MM.1S (cell line): Measurements from ENCODE around the gene PPP1R37.

Experiments used
- DNase-seq: peaks from one replicate; pipeline ENCODE4 v3.0.0-alpha.2; 2015
- H2AFZ ChIP-seq: fragments of 300-600 bp; sonication (generic); 2 replicates; pipeline ENCODE4 v1.6.0; 2016; ENCODE audit warnings: antibody characterized with exemption, low read length
- H3F3A ChIP-seq: fragments of 300-600 bp; sonication (generic); 2 replicates; pipeline ENCODE4 v1.6.1; 2016; ENCODE audit warnings: mild to moderate bottlenecking, antibody characterized with exemption, low read length, moderate library complexity, mixed read lengths; ENCODE audit not compliant: insufficient read depth
- H3K27ac ChIP-seq: fragments of 300-600 bp; sonication (generic); 2 replicates; pipeline ENCODE4 v1.5.1; 2016; ENCODE audit warnings: mild to moderate bottlenecking, low read length
- H3K27me3 ChIP-seq: fragments of 300-600 bp; sonication (generic); replicated peaks from 2 replicates; pipeline ENCODE4 v1.6.0; 2016; ENCODE audit warnings: low read length; ENCODE audit not compliant: insufficient read depth
- H3K36me3 ChIP-seq: fragments of 300-600 bp; sonication (generic); replicated peaks from 2 replicates; pipeline ENCODE4 v1.6.1; 2016; ENCODE audit warnings: mild to moderate bottlenecking, low read length, mixed read lengths; ENCODE audit not compliant: insufficient read depth
- H3K4me1 ChIP-seq: fragments of 300-600 bp; sonication (generic); 2 replicates; pipeline ENCODE4 v1.6.1; 2016; ENCODE audit warnings: low read length, mixed read lengths
- H3K4me2 ChIP-seq: fragments of 300-600 bp; sonication (generic); 2 replicates; pipeline ENCODE4 v1.6.0; 2016; ENCODE audit warnings: low read depth, low read length
- H3K4me3 ChIP-seq: fragments of 300-600 bp; sonication (generic); 2 replicates; pipeline ENCODE4 v1.5.1; 2016; ENCODE audit warnings: low read length, mixed read lengths
- H3K79me2 ChIP-seq: fragments of 300-600 bp; sonication (generic); 2 replicates; pipeline ENCODE4 v1.6.1; 2016; ENCODE audit warnings: mixed run types, low read length, mixed read lengths
- H3K9ac ChIP-seq: fragments of 300-600 bp; sonication (generic); 2 replicates; pipeline ENCODE4 v1.6.1; 2016; ENCODE audit warnings: low read length, mixed read lengths
- H3K9me2 ChIP-seq: fragments of 300-600 bp; sonication (generic); replicated peaks from 2 replicates; pipeline ENCODE4 v1.6.1; 2016; ENCODE audit warnings: mild to moderate bottlenecking, low read length, mixed read lengths; ENCODE audit not compliant: insufficient read depth
- H3K9me3 ChIP-seq: fragments of 300-600 bp; sonication (generic); replicated peaks from 2 replicates; pipeline ENCODE4 v1.6.1; 2016; ENCODE audit warnings: mild to moderate bottlenecking, low read length, mixed read lengths; ENCODE audit not compliant: insufficient read depth
- H4K20me1 ChIP-seq: fragments of 300-600 bp; sonication (generic); 2 replicates; pipeline ENCODE4 v1.6.1; 2016; ENCODE audit warnings: mild to moderate bottlenecking, low read length, moderate library complexity, mixed read lengths; ENCODE audit not compliant: insufficient read depth
- EZH2 ChIP-seq: fragments of 300-600 bp; sonication (generic); optimal IDR thresholded peaks from 2 replicates; pipeline ENCODE3; 2017; ENCODE audit warnings: low read depth, mild to moderate bottlenecking, antibody characterized with exemption, low read length, mixed read lengths
- EZH2phosphoT487 ChIP-seq: fragments of 300-600 bp; sonication (generic); IDR thresholded peaks from 2 replicates; pipeline ENCODE4 v1.6.1; 2018; ENCODE audit warnings: antibody characterized with exemption, low read length
- TF ChIP-seq, protein P1 (sequence below): fragments of 300-600 bp; sonication (generic); IDR thresholded peaks from 2 replicates; pipeline ENCODE4 v1.5.1; 2016; ENCODE audit warnings: antibody characterized with exemption, low read length, mixed read lengths

The PPP1R37 gene

DNA sequence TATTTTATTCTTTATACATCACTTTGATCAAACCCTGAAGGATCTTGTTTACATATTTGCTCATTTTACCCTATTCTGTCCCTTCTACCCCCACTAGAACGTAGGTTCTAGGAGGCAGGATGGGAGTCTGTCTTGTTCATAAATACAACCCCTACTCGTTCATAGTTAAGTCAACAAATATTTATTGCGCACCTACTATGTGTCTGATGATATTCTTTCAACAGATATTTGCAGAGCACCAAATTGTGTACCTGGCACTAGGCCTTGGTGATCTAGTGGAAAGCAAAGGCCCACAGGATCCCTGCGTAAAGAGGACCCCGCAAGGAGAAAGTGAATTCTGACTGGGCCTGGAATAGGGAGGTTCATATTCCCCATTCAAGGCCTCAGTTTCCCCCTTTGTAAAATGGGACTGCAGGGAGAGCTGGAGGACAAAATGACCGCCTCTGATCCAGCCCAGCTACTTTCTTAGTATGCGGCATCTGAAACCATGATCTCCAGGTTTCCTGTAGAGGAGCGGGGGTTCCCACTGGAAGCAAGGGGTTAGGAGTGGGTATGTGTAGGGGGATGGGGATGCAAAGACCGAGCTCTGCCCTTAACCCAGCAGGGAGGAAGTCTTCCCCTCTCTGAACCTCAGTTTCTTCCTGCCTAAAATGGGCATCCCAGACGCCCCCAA is 14.5 kb upstream of the PPP1R37 start:
- no peaks in the 10 kb centered on the region for H3K27me3 ChIP-seq
- H3K79me2 ChIP-seq, result peaks cover 70% of the 10 kb centered on the region
- no peak for TF ChIP-seq EZH2phosphoT487
- TF ChIP-seq, protein P1, sequence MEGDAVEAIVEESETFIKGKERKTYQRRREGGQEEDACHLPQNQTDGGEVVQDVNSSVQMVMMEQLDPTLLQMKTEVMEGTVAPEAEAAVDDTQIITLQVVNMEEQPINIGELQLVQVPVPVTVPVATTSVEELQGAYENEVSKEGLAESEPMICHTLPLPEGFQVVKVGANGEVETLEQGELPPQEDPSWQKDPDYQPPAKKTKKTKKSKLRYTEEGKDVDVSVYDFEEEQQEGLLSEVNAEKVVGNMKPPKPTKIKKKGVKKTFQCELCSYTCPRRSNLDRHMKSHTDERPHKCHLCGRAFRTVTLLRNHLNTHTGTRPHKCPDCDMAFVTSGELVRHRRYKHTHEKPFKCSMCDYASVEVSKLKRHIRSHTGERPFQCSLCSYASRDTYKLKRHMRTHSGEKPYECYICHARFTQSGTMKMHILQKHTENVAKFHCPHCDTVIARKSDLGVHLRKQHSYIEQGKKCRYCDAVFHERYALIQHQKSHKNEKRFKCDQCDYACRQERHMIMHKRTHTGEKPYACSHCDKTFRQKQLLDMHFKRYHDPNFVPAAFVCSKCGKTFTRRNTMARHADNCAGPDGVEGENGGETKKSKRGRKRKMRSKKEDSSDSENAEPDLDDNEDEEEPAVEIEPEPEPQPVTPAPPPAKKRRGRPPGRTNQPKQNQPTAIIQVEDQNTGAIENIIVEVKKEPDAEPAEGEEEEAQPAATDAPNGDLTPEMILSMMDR, result no peak
- no peak for TF ChIP-seq EZH2
- DNase-seq, result no peak
- H3K9me3 ChIP-seq, result no peaks in the 10 kb centered on the region
- H3K36me3 ChIP-seq, result peaks cover 5% of the 10 kb centered on the region; the same call in 1 of the 2 replicates
- no peaks in the 10 kb centered on the region for H3K9me2 ChIP-seq
- H3K27ac ChIP-seq, result peak overlapping the region; percentile 26; the same call in 1 of the 2 replicates
- peaks cover 18% of the 10 kb centered on the region for H3K4me1 ChIP-seq
- peak overlapping the region; percentile 95 for H3K4me3 ChIP-seq
- H2AFZ ChIP-seq, result peak overlapping the region; percentile 43
- peak overlapping the region; percentile 93 for H3K9ac ChIP-seq
- H4K20me1 ChIP-seq, result no peaks in the 10 kb centered on the region
- peak overlapping the region; percentile 99 for H3K4me2 ChIP-seq
- peaks cover 25% of the 10 kb centered on the region for H3F3A ChIP-seq

GRCh38 chr19:45079063-45079910 is 13.7 kb upstream of the PPP1R37 start, which contains the start of gene GEMIN7:
Gene GEMIN7, plus strand, starts transcription at chr19:45079260. Its CDS starts 10,855 bp downstream, at chr19:45090115.
- Histone ChIP-seq H3K4me2 (peak within 1 kb of the TSS; percentile 99), H3K4me1 (peaks cover 17% of the 10 kb centered on the region), H3K9me2 (no peaks in the 10 kb centered on the region), H3F3A (peaks cover 24% of the 10 kb centered on the region), H3K27me3 (no peaks in the 10 kb centered on the region), H3K79me2 (peaks cover 64% of the 10 kb centered on the region), H4K20me1 (no peaks in the 10 kb centered on the region), H3K27ac (peak within 1 kb of the TSS; percentile 65; the same call in 1 of the 2 replicates), H3K9me3 (no peaks in the 10 kb centered on the region), H2AFZ (peak within 1 kb of the TSS; percentile 88), H3K9ac (peak within 1 kb of the TSS; percentile 93), H3K4me3 (peak within 1 kb of the TSS; percentile 95), H3K36me3 (peaks cover 5% of the 10 kb centered on the region; the same call in 1 of the 2 replicates)
- TF ChIP-seq, protein P1, result peak; percentile 21; the same call in 1 of the 2 replicates
- no peak for TF ChIP-seq EZH2
- DNase-seq, result peak; percentile 82

DNA sequence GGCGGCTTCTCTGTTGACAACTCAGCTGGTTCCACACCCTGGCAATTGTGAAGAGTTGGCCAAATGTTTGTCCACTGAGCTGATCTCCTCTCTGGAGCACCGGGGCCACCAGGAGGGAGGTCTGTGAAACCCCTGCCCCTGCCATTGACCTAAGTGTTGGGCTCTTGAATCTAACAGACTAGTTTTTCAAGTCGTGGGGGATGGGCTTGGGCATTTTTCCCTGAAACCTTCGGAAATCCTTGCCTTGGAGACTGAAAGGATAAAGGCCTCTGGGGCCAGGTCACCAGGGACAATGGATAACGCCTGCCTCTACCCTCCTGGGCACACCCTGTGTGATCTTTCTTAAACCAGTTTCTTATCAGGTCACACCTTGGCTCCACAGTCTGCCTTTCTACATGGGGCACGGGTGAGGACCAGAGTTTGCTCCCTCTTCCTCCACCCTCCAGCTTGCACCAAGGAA is 13.0 kb upstream of the PPP1R37 start:
- H2AFZ ChIP-seq, result peak overlapping the region; percentile 88; the same call in 1 of the 2 replicates
- peak overlapping the region; percentile 99 for H3K4me2 ChIP-seq
- H3K79me2 ChIP-seq, result peaks cover 59% of the 10 kb centered on the region
- H3K9me3 ChIP-seq, result no peaks in the 10 kb centered on the region
- H3K27ac ChIP-seq, result peak overlapping the region; percentile 65; the same call in 1 of the 2 replicates
- H3K36me3 ChIP-seq, result peaks cover 4% of the 10 kb centered on the region; the same call in 1 of the 2 replicates
- H3K4me1 ChIP-seq, result peaks cover 13% of the 10 kb centered on the region
- peaks cover 17% of the 10 kb centered on the region for H3F3A ChIP-seq
- H4K20me1 ChIP-seq, result no peaks in the 10 kb centered on the region
- H3K27me3 ChIP-seq, result no peaks in the 10 kb centered on the region
- H3K4me3 ChIP-seq, result peak overlapping the region; percentile 95
- H3K9ac ChIP-seq, result peak overlapping the region; percentile 93
- TF ChIP-seq, protein P1, result no peak
- TF ChIP-seq EZH2, result no peak
- no peak for TF ChIP-seq EZH2phosphoT487
- no peaks in the 10 kb centered on the region for H3K9me2 ChIP-seq
- DNase-seq, result no peak
